HG02798 (cell line): ENCODE results near the gene SF3B6.
"Not testable (repeated sequence)": the region's sequence is repeated elsewhere in the genome, so short reads cannot be mapped to it uniquely, and the experiment has no call there.

Experiments used
- ATAC-seq: cut with Tn5 transposase; IDR thresholded peaks from one replicate; pipeline ENCODE4 v1.9.1; 2021; ENCODE audit warnings: mild to moderate bottlenecking; ENCODE audit not compliant: unreplicated experiment, poor library complexity

Gene SF3B6

DNA sequence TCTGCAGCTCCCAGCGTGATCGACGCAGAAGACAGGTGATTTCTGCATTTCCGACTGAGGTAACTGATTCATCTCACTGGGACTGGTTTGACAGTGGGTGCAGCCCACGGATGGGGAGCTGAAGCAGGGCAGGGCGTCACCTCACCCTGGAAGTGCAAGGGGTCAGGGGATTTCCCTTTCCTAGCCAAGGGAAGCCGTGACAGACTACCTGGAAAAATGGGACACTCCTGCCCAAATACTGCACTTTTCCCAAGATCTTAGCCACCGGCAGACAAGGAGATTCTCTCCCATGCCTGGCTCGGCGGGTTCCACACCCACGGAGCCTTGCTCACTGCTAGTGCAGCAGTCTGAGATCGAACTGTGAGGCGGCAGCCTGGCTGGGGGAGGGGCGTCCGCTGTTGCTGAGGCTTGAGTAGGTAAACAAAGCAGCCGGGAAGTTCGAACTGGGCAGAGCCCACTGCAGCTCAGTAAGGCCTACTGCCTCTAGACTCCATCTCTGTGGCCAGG lies 19.1 kb upstream of the SF3B6 start:
- ATAC-seq = not testable (repeated sequence)

DNA sequence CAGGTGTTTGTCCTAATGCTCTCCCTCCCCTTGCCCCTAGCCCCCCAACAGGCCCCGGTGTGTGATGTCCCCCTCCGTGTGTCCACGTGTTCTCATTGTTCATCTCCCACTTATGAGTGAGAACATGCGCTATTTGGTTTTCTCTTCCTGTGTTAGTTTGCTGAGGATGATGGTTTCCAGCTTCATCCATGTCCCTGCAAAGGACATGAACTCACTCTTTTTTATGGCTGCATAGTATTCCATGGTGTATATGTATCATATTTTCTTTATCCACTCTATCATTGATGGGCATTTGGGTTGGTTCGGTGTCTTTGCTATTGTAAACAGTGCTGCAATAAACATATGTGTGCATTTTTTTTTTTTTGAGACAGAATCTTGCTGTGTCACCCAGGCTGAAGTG lies 17.1 kb upstream of the SF3B6 start:
- ATAC-seq = not testable (repeated sequence)

DNA sequence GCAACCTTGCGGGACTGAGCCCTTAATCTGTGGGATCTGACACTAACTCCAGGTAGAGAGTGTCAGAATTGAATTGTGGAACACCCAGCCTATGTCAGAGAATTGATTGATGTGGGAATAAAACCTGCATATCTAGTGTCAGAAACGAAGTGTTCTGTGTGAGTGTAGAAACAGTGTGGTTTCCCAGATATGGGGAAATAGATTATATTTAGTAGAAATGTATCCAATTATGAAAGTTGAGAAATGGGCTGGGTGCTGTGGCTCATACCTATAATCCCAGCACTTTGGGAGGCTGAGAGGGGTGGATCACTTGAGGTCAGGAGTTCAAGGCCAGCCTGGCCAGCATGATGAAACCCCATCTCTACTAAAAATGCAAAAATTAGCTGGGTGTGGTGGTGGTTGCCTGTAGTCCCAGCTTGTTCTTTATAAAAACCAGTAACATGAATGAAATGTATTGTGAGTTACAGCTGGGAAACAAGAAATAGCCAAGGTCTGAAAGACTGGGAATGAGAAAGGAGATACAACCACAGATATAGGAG lies 12.8 kb upstream of the SF3B6 start:
- ATAC-seq = no peak

DNA sequence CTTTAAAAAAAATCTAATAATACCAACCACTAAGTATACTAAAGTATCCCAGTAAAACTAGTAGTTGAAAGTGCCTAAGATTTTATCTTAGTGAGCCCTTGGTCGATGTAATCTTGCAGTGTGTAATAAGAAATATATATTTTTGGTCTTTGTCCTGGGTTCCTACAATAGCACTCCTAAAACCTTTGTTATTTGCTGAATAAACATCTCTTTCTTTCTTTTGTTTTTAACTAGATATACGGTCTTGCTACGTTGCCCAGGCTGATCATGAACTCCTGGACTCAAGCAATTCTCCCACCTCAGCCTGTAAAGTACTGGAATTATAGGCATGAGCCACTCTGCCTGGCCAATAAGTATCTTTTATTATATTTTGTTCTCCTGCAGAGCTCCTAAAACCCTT lies 10.9 kb upstream of the SF3B6 start:
- ATAC-seq = no peak

DNA sequence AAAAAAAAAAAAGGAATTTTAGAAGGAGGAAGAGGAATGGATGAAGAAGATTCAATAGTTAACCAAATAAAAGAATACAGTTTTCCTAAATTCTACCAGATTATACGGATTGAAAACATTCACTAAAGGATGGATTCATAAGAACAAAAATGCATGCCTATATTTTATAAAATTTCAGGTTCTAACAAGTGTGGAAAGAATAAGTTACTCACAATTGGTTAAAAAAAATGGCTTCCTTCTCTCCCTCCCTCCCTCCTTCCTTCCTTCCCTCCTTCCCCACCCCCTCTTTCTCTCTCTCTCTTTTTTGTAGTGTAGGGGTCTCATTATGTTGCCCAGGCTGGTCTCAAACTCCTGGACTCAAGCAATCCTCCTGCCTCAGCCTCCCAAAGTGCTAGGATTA lies 10.1 kb upstream of the SF3B6 start:
- ATAC-seq = no peak

DNA sequence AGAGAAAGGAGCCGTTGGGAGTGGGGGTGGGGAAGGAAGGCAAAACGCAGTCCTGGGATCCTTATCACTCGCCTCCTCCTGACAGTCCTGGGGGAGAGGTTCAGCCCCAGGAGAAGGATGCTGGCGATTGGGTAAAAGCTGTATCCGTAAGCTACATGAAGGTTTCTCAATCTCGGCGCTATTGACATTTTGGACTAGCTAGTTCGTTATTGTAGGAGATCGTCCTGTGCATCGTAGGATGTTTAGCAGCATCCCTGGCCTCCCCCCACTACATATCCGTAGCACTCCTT lies 9.0 kb upstream of the SF3B6 start:
- ATAC-seq = no peak

DNA sequence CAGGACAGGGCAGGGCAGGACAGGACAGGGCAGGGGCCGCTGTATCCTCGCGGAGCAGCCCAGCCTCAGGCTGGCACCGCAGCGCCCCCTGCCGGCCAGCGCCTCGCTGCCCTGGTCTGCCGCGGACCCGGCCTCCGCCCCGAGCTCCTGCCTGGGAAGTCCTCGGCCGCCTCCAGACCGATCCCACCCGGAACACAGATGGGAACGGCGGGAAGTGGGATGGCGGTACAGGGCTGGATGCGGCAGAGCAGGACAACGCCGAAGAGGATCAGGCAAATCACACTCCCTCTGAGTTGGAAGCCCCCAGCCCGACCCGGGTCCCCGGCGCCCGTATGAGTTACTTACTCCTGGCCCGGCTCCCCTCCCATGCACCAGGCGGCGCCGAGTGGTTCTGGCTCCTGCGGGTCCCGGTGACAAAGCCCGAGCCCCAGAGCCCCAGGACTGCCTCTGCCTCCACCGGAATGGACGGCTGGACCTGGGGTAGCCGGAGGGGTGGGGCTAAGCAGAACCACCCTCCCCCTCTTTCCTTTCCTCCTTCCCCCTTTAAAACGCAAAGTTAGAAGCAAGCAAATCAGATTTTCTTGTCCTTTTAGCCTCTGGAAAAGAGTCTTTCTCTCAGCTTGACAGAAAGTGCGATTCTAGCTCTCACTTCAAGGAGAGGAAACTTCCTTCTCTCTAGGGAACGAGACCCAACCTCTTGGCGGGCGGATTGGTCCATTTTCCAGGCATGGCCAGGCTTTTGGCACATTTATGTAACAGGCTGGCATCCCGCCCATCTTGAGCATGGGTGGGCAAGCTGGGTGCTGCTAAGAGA lies 8.5 kb upstream of the SF3B6 start, which contains the start of gene TP53I3:
Gene TP53I3 (minus strand): TSS at position 449 of the 814 bp plus-strand sequence. CDS start 508 bp downstream, outside the sequence.
- ATAC-seq = peak; percentile 84

DNA sequence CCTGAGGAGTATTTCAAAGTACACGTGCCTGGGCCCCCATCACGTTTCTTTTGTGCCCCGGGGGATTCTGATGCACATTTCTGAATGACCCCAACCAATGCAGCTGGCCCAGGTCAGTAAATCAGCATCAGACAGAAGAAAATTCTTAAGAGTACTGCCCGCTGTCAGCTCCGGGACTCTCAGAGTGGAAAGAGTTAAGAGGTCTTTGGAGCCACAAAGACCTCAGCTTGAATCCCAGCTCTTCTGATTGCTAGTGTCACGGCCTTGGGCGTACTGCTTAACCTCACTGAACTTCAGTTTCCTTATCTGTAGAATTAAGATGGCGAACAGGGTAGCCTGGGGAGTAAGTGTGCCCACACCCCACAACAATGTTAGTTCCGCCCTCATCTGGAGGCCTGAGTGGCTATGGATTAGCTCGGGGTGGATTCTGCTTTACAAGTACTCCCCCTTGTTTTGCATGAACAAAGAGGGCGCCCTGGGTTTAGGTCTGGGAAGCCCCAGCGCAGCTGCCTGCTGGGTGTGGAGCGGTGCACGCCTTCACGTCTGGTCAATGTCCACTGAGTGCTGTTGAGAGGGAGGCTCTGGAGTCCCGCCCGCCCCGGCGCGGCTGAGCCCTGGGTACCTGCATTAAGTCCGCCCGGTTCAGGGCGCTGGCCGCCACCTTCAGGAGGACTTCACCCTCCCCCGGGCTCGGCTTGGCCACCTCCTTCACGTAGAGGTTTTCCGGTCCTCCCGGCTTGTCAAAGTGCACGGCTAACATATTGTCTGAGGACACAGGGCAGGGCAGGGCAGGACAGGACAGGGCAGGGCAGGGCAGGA lies 7.7 kb upstream of the SF3B6 start:
- ATAC-seq = peak; percentile 79

DNA sequence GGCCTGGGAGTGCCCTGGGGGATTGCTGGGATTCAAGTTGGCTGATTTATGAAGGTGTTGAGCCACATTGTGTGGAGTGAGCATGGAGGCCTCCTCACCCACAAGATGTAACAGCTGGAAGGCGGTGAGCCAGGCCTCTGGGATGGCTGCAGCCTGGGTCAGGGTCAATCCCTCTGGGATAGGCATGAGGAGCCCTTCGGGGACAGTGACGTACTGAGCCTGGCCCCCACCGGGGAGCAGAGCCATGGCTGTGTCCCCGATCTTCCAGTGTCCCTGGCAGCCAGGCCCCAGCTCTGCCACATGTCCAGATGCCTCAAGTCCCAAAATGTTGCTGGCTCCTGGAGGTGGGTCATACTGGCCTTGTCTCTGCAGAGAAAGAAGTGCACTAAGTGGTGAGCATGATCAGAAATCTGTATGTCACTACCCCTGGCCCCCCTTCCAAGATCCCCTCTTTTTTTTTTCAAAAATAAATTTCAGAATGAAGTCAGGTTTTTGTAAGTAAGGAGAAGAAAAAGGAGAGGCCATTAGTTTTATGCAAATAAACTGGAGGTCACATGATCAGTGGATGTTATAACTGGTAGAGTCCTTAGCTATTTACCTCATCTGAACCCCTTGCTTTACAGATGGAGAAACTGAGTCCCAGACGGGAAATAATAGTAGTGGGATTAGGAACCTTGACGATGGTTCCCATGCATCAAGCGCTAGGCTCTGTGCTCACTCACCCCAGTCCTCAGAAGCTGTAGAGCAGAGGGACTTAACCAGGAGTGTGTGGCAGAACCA lies 6.9 kb upstream of the SF3B6 start:
- ATAC-seq = no peak

DNA sequence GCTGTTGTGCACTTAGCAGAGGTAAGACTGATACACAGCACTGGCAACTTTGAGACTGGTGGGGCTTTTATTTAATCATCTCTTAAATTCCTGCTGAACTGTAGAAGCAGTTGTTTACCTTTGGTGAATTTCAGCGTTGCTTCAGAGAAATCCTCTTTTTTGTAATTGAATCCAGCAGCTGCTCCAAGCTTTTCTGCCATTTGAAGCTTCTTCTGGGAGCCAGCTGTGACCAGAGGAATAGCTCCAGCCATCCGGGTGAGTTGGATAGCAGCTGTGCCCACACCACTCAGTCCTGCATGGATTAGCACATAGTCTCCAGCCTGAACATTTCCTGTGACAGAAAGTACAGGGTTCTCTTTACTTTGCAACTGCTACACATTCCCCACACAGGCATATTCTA lies 4.6 kb upstream of the SF3B6 start:
- ATAC-seq = no peak

DNA sequence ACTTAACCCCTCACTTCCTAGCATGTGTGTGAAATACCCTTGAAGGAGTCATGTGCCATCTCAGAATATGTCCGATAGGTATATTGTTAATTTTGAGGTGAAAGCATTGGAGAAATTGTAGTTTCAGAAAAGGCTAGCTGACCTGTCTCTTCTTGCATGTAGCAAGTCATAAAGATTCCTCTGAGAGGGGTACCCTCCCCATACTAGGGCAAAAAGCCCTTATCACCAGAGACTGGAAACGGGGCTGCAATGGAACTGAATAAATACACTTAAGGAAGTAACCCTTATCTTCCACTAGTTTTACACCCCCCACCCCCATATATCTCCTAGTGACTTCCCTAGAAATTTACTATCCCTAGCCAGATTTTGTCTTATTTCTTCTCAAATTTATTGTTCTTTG lies 1.8 kb upstream of the SF3B6 start:
- no peak for ATAC-seq

DNA sequence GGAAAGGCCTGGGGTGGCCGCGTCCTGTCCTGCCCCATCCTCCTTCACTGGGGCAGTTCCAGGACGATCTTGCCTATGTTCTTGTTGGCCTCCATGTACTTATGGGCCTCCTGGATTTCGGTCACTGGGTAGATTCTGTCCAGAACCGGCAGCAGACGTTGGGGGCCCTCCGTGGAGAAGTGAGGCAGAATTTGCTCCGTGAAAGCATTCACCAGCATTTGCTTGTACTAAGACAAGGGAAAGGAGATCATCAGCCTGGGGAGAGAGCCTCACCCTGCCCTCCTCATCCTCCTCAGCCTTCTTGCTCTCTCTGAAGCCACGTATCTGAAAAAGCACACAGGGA lies 1.4 kb upstream of the SF3B6 start:
- ATAC-seq = no peak

DNA sequence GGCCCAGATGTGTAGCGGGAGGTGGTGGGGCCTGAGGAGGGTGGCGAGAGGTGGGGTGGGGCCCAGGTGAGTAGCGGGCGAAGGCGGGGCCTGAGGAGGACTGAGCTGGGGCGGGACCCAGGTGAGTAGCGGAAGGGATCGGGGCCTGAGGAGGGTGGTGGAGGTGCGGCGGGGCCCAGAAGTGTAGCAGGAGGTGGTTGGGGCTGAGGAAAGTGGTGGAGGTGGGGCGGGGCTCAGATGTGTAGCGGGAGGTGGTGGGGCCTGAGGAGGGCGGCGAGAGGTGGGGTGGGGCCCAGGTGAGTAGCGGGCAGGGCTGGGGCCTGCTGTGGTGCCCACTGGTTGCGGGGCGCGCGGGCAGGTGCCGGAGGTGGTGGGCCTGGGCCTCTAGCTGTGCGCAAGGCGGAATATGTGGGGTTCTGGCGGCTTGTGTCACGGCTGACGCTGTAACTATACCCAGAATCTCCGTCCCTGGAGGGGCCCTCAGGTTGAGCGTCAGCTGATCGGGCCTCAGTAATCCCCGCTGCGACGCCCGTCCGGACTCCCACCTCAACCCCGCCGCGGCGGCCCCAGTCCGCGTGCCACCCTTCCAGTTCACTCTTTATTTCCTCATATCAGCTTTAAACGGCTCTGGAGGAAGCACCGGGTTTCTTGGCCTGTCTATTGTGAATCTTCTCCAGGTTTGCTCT lies 866 bp upstream of the SF3B6 start:
- ATAC-seq = peak; percentile 1

DNA sequence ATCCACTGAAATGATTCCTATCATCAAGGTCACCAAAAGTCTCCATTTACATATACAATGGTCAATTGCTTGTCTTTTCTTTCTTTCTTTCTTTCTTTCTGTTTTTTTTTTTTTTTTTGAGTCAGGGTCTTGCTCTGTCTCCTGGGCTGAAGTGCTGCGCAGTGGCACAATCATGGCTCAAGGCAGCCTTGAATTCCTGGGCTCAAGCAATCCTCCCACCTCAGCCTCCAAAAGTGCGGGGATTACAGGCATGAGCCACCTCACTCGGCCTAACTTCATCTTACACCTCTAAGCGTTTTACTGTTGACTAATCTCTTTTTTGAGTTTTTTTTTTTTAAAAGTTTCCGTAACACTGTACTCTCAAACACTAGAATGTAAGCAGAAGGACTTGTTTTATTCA lies 867 bp downstream of the SF3B6 start:
- no peak for ATAC-seq

DNA sequence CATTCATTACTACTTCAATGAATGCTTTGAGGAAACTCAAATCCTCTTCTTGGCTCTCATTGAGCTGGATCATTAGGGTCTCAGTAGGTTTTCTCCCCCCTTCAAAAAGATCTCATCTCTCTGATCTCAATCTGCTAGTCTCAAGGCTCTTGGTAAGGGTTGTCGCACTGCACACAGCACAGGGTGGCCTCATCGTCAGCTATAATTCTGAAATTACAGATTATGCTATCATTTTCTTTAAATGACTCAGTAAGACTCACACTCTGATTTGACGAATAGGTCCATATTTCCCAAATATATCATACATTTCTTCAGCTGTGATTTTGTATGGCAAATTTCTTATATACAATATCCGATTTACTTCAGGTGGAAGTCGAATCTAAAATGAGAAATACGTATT lies 2.3 kb downstream of the SF3B6 start:
- no peak for ATAC-seq

DNA sequence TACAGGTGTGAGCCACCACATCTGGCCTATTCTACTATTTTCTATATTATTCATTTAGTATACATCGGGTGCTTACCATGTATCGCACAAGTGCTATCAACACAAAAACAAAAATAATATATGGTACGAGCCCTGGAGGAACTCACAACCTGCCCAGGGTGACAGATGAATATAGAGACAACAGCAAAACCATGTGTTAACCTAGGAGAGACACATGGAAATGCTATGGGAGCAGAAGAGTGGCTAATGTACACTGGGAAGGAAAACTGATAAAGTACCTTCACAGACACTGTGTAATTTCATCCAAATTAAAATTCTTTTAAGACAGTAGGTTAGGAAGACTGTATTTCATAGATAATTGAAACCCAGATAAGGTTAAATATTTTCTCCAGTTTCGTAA lies 3.9 kb downstream of the SF3B6 start:
- no peak for ATAC-seq

DNA sequence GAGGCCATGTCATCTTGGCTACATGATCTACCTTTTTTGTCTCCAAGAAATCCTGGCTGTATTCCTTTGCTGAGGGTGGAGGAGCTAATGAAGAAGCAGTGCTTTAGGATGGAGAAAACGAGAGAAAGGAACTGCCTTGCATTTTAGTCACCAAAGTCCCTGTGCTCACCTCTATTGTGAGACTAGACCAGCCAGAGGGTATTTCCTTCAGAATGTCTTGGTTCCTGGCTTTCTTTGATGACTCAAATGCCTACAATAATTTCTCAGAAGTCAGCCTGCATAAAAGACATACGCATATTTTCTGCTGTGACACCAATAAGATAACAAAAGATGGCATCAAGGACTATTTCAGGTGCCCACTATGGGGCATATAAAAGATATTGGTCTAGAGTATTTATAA lies 10.8 kb downstream of the SF3B6 start:
- no peak for ATAC-seq

DNA sequence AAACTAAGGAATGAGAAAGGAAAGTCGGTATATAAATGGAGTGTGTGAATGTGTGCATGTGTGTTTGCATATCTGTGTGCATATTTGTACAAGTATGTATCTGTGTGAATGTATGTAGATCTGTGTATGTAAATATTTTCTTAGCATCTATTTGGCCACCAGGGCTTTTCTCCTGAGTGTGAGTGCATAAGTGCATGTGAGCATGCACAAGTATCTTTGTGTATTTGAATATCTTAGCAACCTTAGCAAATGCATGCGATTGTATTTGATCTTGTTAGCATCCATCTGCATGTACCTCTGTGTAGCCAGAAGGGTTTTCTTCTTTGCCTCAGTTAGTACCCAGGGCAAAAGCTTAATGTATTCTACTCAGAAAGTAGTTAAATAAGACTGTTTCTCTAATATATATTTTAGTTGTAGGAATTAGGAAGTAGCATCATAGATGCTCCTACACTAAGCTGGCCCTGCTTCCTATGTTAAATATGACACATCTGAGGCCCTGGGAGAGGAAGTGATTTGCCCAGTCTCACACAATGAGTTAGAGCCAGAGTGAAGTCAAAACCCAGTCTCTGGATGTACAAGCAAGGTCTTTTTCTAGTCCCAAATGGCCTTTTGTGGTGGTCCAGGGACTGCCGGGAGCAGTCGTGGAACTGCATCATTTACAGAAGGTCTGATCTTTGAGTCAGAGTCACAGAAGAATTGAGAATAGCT lies 17.4 kb downstream of the SF3B6 start:
- ATAC-seq = no peak

DNA sequence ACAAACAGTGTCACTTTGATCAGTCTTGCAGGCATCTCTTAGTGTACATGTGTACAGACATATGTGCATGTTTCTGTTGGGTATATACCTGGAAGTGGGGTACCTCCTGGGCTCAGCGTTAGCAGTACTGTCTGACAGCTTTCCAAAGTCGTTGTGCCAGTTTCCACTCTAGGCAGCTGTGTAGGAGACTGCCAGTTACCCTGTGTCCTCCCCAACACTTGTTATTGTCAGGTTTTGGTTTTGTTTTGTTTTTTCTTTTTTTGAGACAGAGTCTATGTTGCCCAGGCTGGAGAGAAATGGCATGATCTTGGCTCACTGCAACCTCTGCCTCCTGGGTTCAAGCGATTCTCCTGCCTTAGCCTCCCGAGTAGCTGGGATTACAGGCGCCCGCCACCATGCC lies 20.4 kb downstream of the SF3B6 start:
- no peak for ATAC-seq
